Activated T-helper 9 cell treated with anti-CD3 and anti-CD28 coated beads, Interleukin-2, amount 50 U/mL, for 16 hours (primary cell): ENCODE results near the gene SLC12A6.

Experiments
- DNase-seq: peaks from one replicate; pipeline ENCODE4 v3.0.0-alpha.2; 2020; ENCODE audit warnings: low read depth

Gene SLC12A6

GRCh38 chr15:34330279-34330678 is 7.3 kb downstream of the SLC12A6 start:
- no peak for DNase-seq

DNA sequence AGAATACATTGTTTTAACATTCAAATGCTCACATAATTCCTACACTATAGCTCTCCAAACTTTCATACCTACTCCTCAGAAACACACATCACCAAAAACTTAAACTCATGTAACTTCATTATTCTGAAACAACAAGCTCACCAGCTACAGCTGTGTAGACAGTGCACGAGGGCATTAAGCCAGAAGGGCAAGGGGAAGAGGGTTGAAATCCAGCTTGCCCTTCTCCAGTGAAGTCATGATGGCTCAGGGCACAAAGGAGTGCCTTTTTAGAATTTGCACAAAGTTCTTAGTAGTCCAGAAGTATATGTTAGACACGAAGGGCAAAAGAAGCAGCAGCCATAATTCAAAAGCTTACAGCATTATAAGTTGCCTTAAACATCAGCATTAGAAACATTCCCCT is 8.6 kb downstream of the SLC12A6 start:
- no peak for DNase-seq

DNA sequence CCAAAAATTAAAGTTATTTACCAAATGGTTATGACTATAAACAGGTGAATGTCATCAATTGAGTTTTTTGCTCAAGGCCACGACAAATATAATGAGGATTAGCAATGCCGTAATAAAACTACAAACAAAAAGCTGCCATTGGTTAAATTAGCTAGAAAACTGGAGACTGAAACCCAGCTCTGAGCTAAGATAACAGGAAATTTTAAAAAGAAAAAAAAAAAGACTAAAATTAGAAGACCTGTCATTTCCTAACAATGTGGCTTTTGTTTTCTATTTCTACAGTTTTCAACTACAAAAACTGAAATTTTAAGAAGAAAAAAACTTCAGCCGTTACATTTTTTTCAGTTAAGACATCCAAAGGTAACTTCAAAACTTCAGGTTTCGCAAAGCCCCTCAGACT is 9.7 kb downstream of the SLC12A6 start:
- DNase-seq, result no peak

GRCh38 chr15:34325368-34325767 is 12.2 kb downstream of the SLC12A6 start:
- no peak for DNase-seq

GRCh38 chr15:34324933-34325332 is 12.6 kb downstream of the SLC12A6 start:
- no peak for DNase-seq

DNA sequence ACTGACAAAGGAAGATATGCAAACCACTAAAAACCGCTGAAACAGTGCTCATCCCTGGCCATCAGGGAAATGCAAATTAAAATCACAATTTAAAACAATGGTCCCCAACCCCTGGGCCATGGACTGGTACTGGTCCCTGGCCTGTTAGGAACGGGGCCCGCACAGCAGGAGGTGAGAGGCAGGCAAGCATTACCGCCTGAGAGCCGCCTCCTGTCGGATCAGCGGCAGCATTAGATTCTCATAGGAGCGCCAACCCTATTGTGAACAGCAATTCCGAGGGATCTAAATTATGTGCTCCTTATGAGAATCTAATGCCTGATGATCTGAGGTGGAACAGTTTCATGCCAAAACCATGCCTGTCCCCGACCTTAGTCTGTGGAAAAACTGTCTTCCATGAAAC is 14.4 kb downstream of the SLC12A6 start:
- DNase-seq, result no peak

- DNase-seq, result no peak
Measured at GRCh38 chr15:34318277-34319079, 19.1 kb downstream of the SLC12A6 start.

- no peak for DNase-seq
Measured at GRCh38 chr15:34314491-34315490, 22.8 kb downstream of the SLC12A6 start.

GRCh38 chr15:34311563-34311962 is 26.0 kb downstream of the SLC12A6 start:
- DNase-seq, result no peak

- DNase-seq, result no peak
Measured at GRCh38 chr15:34304613-34305012, 33.0 kb downstream of the SLC12A6 start.

DNA sequence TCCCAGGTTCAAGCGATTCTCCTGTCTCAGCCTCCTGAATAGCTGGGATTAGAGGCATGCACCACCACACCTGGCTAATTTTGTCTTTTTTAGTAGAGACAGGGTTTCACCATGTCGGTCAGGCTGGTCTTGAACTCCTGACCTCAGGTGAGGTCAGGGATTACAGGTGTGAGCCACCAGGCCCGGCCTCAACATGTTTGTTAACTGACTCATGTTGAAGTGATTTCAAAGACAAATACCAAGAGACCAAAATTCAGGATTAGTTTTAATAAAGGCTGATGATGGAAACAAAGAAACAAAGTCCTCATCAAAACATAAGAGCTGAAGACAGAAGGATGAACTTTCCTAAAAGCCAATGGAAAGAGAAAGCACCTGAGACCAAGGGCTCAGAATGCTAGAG is 36.5 kb downstream of the SLC12A6 start:
- DNase-seq, result no peak

DNA sequence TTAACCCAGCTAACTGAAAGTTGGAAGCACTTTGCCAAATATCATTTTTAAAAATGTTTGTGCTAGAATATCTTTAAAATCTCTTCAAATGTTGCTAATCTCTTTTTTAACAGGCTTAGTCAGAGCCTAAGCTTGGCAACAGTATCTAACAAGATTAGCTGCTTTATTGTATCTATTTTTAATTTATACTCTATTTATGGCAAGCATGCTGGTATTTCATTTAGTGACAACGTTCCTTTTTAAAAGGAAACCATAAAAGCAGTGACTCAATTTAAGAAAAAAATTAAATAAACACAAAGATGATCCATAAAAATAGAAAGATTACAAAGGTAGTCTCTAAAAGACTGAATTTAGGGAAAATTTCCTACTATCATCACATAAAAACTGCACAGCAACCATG is 40.5 kb downstream of the SLC12A6 start:
- DNase-seq, result no peak

DNA sequence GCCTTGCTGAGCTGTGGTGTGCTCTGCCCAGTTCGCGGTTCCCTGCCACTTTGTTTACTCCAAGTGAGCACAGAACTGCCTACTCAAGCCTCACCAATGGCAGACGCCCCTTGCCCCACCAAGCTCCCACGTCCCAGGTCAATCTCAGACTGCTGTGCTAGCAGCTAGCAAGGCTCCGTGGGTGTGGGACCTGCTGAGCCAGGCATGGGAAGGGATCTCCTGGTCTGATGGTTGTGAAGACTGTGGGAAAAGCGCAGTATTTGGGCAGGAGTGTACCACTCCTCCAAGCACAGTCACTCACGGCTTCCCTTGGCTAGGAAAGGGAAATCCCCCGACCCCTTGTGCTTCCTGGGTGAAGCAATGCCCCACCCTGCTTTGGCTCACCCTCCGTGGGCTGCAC is 45.0 kb downstream of the SLC12A6 start:
- DNase-seq, result no peak

DNA sequence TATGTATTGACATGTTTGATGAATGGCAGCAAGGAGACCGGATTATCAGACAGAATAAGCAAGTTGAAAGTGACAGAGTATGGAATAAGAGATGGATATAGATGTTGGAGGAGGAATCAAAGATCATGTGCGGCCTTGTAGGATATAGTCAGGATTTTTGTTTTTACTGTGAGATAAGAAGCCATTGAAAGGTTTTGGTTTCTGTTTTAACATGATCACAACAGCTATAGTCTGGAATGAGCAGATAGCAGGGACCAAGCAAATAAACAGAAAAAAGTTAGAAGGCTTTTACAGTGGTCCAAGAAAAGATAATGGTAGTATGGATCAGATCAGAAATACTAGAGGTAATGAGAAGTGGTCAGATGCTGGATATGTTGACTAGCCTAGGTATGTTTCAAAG is 52.6 kb downstream of the SLC12A6 start:
- DNase-seq, result no peak

DNA sequence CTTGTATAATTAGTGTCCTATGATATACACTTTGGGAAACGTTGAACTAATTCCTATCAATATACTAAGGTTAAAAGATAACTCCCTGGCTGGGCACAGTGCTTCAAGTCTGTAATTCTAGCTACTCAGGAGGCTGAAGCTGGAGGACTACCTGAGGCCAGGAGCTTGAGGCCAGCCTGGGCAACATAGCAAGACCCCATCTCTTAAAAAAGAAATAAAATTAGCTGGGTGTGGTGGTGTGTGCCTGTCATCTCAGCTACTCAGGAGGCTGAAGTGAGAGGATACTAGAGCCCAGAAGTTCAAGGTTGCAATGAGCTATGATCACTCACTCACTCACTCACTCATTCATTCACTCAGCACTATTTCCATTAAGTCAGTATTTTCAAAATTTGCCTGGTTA is 55.2 kb downstream of the SLC12A6 start:
- DNase-seq, result no peak

- no peak for DNase-seq
Measured at GRCh38 chr15:34280193-34280592, 57.4 kb downstream of the SLC12A6 start.

GRCh38 chr15:34279368-34279767 is 58.2 kb downstream of the SLC12A6 start:
- DNase-seq, result no peak

DNA sequence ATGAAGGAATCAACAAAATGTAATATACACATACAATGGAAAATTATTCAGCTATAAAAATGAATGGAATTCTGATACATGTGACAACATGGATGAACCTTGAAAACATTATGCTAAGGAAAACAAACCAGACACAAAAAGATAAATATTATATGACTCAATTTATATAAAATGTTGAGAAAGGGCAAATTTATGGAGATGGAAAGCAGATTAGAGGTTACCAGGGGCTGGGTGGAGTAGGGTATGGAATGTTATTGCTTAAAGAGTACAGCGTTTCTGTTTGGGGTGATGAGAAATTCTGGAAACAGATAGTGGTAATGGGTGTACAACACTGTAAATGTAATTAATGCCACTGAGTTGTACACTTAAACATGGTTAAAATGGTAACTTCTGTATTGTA is 61.9 kb downstream of the SLC12A6 start:
- DNase-seq, result no peak

DNA sequence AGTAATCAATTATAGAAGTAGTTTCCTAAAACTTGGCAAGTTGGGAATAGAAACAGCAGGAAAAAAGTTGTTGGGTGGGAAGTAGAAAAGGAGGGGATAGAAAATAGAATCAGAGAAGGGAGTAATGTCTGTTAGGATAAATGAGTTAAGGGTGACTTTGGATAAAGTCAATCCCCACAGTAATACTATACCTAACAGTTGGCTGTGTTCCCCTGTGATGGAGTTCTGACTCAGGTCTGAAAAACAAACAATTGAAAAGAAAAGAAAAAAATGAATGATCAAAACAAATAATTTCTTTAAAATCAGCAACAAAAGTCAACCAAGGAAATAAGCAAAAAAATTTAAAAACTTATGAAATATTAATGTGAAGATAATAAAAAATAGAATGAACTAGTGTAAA is 62.4 kb downstream of the SLC12A6 start:
- no peak for DNase-seq

DNA sequence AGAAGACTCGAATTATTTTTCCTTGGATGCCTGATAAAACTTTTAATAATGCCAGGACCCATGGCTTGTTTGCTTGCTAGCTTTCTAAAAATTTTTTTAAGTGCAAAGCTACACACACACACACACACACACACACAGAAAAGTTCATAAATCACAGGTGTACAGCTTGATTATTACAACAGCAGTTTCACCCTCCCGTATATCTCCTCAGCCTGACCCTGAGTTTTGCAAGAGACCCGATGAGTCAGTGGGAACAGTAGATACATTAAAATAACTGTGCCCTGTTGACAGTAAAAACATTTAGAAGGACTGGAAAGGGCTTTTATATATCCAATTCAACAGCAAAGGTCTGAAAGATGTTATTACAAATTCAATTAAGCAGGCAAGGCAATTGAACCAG is 66.1 kb downstream of the SLC12A6 start:
- no peak for DNase-seq

- no peak for DNase-seq
Measured at GRCh38 chr15:34266751-34267150, 70.8 kb downstream of the SLC12A6 start.

- no peak for DNase-seq
Measured at GRCh38 chr15:34264076-34264475, 73.5 kb downstream of the SLC12A6 start.

GRCh38 chr15:34262362-34262761 is 75.2 kb downstream of the SLC12A6 start:
- DNase-seq, result no peak
